PC-9 (cell line): ENCODE results near the gene TRMU. TPM values are rescaled to one million over a fixed set of nuclear protein-coding genes. Genes with fewer than 3 reads are reported as not detected.

ENCODE experiments used
- BruUV-seq: library from RNA; stranded (reverse); fragments of 400-500 nt; replicated peaks from 2 replicates; lab custom pipeline; 2021; lab: Mats Ljungman, UMichigan
- CTCF ChIA-PET: fragments of 300-600 bp; sonication (Branson Sonifier 250); formaldehyde crosslinking; loops from one replicate; lab custom pipeline; 2022; ENCODE audit warnings: antibody characterized with exemption; lab: Charles Lee
- POLR2A ChIA-PET: fragments of 300-600 bp; sonication (Branson Sonifier 250); formaldehyde crosslinking; loops from one replicate; lab custom pipeline; 2022; ENCODE audit warnings: antibody characterized with exemption; ENCODE audit not compliant: unreplicated experiment; lab: Charles Lee
- DNase-seq, 2 experiments: peaks; one replicate each; pipeline versions ENCODE4 v3.0.0 to v3.0.0-alpha.2; 2015 to 2022; ENCODE audit warnings: mixed read lengths in 1 of 2
- H2AFZ ChIP-seq: fragments of 200-600 bp; sonication (generic); 2 replicates; pipeline ENCODE4 v1.8.1; 2017; ENCODE audit warnings: antibody characterized with exemption
- H3F3A ChIP-seq: fragments of 200-600 bp; sonication (generic); 2 replicates; pipeline ENCODE4 v1.8.1; 2017; ENCODE audit warnings: antibody characterized with exemption, mild to moderate bottlenecking, low read depth; ENCODE audit not compliant: insufficient read depth
- H3K27ac ChIP-seq: fragments of 200-600 bp; sonication (generic); 2 replicates; pipeline ENCODE4 v1.6.1; 2016; ENCODE audit warnings: mixed run types
- H3K27me3 ChIP-seq: fragments of 200-600 bp; sonication (generic); 2 replicates; pipeline ENCODE4 v1.6.1; 2016; ENCODE audit warnings: low read depth, mixed run types; ENCODE audit not compliant: insufficient read depth
- H3K36me3 ChIP-seq: fragments of 200-600 bp; sonication (generic); 2 replicates; pipeline ENCODE4 v1.6.1; 2016; ENCODE audit warnings: low read depth, mixed run types
- H3K4me1 ChIP-seq: fragments of 200-600 bp; sonication (generic); replicated peaks from 2 replicates; pipeline ENCODE4 v1.6.1; 2016; ENCODE audit warnings: mixed run types; ENCODE audit not compliant: insufficient read depth
- H3K4me2 ChIP-seq: fragments of 200-600 bp; sonication (generic); 2 replicates; pipeline ENCODE4 v1.6.1; 2017; ENCODE audit warnings: mixed run types
- H3K4me3 ChIP-seq: fragments of 200-600 bp; sonication (generic); 2 replicates; pipeline ENCODE4 v1.6.1; 2016; ENCODE audit warnings: mixed run types
- H3K79me2 ChIP-seq: fragments of 200-600 bp; sonication (generic); 2 replicates; pipeline ENCODE4 v1.6.1; 2017; ENCODE audit warnings: low read depth, mixed run types
- H3K9me2 ChIP-seq: fragments of 200-600 bp; sonication (generic); 2 replicates; pipeline ENCODE4 v1.8.1; 2017; ENCODE audit warnings: mild to moderate bottlenecking; ENCODE audit not compliant: insufficient read depth
- H3K9me3 ChIP-seq: fragments of 200-600 bp; sonication (generic); 2 replicates; pipeline ENCODE4 v1.8.1; 2016; ENCODE audit warnings: low read depth; ENCODE audit not compliant: insufficient read depth
- H4K20me1 ChIP-seq: fragments of 200-600 bp; sonication (generic); 2 replicates; pipeline ENCODE4 v1.8.1; 2017; ENCODE audit not compliant: insufficient read depth
- EZH2 ChIP-seq: fragments of 200-600 bp; sonication (generic); IDR thresholded peaks from 2 replicates; pipeline ENCODE4 v1.8.0; 2017; ENCODE audit warnings: antibody characterized with exemption, low read depth
- intact Hi-C: fragments of 100-400 bp; cut with micrococcal nuclease; formaldehyde crosslinking; loops from one replicate; pipeline ENCODE4 v1.10.0; 2022; ENCODE audit not compliant: unreplicated experiment
- total RNA-seq: library from RNA; stranded (reverse); gene quantifications from 2 replicates; pipeline ENCODE4 v1.2.3, GENCODE V29; 2021
- TF ChIP-seq, protein P1 (sequence below): fragments of 200-600 bp; sonication (generic); conservative IDR thresholded peaks from 2 replicates; pipeline ENCODE4 v1.6.1; 2017; ENCODE audit warnings: mixed run types, antibody characterized with exemption, mild to moderate bottlenecking, moderate library complexity

TRMU gene
- total RNA-seq, 1 experiment from 2014 or later = 58.2 TPM

DNA sequence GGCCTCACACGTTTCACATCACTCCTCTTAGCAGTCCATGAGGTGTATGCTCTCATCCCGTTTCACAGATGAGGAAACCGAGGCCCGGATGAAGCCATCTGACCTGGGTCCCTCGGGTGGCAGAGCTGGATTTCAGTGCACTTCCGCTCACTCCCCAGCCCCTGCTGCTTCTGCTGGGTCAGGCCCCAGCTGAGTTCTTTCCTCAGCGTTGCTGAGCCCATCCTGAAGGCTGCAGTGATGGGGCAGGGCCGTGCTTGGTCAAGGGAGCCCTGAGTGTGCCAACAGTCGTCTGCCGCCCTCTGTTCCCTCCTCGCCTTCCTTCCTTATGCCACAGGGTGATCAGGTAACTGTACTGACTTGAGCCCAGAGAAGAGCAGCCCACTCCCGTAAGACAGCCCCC lies 12.1 kb downstream of the TRMU start:
- Histone ChIP-seq H3K4me3 (no peak overlapping the region), H3K9me2 (no peaks in the 10 kb centered on the region), H3K79me2 (no peaks in the 10 kb centered on the region), H4K20me1 (peaks cover 22% of the 10 kb centered on the region), H3K27ac (no peak overlapping the region), H3K4me1 (0 out of 2 replicates have a peak, but pooled peaks cover 1% of the 10 kb centered on the region), H2AFZ (no peak overlapping the region), H3K36me3 (peaks cover 46% of the 10 kb centered on the region), H3F3A (peaks cover 24% of the 10 kb centered on the region), H3K27me3 (no peaks in the 10 kb centered on the region), H3K9me3 (no peaks in the 10 kb centered on the region), H3K4me2 (no peak overlapping the region)
- DNase-seq = no peak
- ChIA-PET POLR2A (no interaction called here), CTCF (no interaction called here)
- no peak for TF ChIP-seq EZH2
- TF ChIP-seq, protein P1, sequence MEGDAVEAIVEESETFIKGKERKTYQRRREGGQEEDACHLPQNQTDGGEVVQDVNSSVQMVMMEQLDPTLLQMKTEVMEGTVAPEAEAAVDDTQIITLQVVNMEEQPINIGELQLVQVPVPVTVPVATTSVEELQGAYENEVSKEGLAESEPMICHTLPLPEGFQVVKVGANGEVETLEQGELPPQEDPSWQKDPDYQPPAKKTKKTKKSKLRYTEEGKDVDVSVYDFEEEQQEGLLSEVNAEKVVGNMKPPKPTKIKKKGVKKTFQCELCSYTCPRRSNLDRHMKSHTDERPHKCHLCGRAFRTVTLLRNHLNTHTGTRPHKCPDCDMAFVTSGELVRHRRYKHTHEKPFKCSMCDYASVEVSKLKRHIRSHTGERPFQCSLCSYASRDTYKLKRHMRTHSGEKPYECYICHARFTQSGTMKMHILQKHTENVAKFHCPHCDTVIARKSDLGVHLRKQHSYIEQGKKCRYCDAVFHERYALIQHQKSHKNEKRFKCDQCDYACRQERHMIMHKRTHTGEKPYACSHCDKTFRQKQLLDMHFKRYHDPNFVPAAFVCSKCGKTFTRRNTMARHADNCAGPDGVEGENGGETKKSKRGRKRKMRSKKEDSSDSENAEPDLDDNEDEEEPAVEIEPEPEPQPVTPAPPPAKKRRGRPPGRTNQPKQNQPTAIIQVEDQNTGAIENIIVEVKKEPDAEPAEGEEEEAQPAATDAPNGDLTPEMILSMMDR = no peak
- BruUV-seq = no TSS peak
- intact Hi-C loops = no loop called here

GRCh38 chr22:46348099-46348695 lies 12.7 kb downstream of the TRMU start:
- Histone ChIP-seq H3K36me3 (peaks cover 40% of the 10 kb centered on the region; the same call in 1 of the 2 replicates), H3F3A (peaks cover 25% of the 10 kb centered on the region), H3K9me2 (no peaks in the 10 kb centered on the region), H4K20me1 (peaks cover 22% of the 10 kb centered on the region), H3K4me1 (0 out of 2 replicates have a peak, but pooled peaks cover 3% of the 10 kb centered on the region), H3K4me3 (no peak overlapping the region), H3K27ac (no peak overlapping the region), H3K79me2 (no peaks in the 10 kb centered on the region), H2AFZ (no peak overlapping the region), H3K9me3 (no peaks in the 10 kb centered on the region), H3K4me2 (no peak overlapping the region), H3K27me3 (no peaks in the 10 kb centered on the region)
- no peak for DNase-seq
- no peak for TF ChIP-seq EZH2
- TF ChIP-seq, protein P1 = no peak
- CTCF ChIA-PET = no interaction called here
- POLR2A ChIA-PET = no interaction called here
- intact Hi-C loops = no loop called here
- BruUV-seq = no TSS peak

DNA sequence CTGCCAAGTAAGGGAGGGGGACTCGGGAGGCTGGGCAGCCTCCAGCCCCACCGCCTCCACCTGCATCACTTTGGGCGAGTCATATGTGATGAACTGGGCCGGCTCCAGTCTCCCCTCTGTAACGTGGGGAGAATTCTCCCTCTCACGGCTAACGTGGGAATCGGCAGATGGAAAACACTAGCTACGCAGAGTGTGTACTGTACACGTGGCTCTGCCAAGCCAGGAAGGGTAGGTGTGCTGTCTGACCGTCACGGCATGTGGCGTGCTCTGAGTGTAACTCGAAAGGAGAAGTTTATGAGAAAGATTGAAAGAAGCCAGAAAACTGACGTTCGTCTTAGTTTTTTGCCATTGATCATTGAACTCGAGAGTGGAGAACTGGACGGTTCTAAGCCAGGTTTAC lies 13.7 kb downstream of the TRMU start:
- peaks cover 33% of the 10 kb centered on the region; the same call in 1 of the 2 replicates for H3K36me3 ChIP-seq
- peaks cover 15% of the 10 kb centered on the region for H4K20me1 ChIP-seq
- no peak overlapping the region for H3K4me2 ChIP-seq
- no peak overlapping the region for H3K27ac ChIP-seq
- peaks cover 25% of the 10 kb centered on the region for H3F3A ChIP-seq
- no peaks in the 10 kb centered on the region for H3K9me2 ChIP-seq
- intact Hi-C loops = no loop called here
- DNase-seq = no peak
- no peaks in the 10 kb centered on the region for H3K9me3 ChIP-seq
- H3K4me1 ChIP-seq = 0 out of 2 replicates have a peak, but pooled peaks cover 3% of the 10 kb centered on the region
- POLR2A ChIA-PET = no interaction called here
- no peak for TF ChIP-seq EZH2
- TF ChIP-seq, protein P1 = no peak
- no peak overlapping the region for H3K4me3 ChIP-seq
- no TSS peak for BruUV-seq
- no peaks in the 10 kb centered on the region for H3K79me2 ChIP-seq
- no peak overlapping the region for H2AFZ ChIP-seq
- H3K27me3 ChIP-seq = no peaks in the 10 kb centered on the region
- CTCF ChIA-PET = no interaction called here
